WI38 (cell line): ENCODE results near the gene ZNG1A.
"Not testable (repeated sequence)": the region's sequence is repeated elsewhere in the genome, so short reads cannot be mapped to it uniquely, and the experiment has no call there.

ENCODE experiments used
- H3K4me3 ChIP-seq: 2 replicates; pipeline ENCODE4 v1.5.1; 2011; ENCODE audit warnings: low read depth, mild to moderate bottlenecking, control low read depth, low read length
- TF ChIP-seq, protein P1 (sequence below): IDR thresholded peaks from 2 replicates; pipeline ENCODE4 v1.5.1; 2012; ENCODE audit warnings: low read depth, mild to moderate bottlenecking, control low read depth, low read length

Gene ZNG1A

DNA sequence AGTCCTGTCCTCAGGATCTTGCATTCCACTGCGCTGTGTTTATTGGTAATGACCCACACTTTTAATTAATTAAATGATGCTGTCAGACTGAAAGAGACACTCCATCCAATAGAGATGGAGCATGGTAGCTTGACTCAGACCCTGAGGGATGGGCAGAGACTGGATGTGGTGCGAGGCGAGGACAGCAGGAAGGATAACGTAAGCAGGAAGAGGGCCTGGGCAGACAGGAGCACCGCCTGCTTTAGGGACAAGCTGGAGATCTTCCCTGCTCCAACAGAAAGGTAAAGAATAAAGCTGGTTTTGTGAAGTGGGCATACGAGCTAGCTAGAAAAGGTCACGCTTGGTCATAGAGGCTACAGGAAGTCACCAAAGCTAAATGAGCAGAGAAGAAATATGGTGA is 32.2 kb upstream of the ZNG1A start:
- TF ChIP-seq, protein P1, sequence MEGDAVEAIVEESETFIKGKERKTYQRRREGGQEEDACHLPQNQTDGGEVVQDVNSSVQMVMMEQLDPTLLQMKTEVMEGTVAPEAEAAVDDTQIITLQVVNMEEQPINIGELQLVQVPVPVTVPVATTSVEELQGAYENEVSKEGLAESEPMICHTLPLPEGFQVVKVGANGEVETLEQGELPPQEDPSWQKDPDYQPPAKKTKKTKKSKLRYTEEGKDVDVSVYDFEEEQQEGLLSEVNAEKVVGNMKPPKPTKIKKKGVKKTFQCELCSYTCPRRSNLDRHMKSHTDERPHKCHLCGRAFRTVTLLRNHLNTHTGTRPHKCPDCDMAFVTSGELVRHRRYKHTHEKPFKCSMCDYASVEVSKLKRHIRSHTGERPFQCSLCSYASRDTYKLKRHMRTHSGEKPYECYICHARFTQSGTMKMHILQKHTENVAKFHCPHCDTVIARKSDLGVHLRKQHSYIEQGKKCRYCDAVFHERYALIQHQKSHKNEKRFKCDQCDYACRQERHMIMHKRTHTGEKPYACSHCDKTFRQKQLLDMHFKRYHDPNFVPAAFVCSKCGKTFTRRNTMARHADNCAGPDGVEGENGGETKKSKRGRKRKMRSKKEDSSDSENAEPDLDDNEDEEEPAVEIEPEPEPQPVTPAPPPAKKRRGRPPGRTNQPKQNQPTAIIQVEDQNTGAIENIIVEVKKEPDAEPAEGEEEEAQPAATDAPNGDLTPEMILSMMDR: no peak

DNA sequence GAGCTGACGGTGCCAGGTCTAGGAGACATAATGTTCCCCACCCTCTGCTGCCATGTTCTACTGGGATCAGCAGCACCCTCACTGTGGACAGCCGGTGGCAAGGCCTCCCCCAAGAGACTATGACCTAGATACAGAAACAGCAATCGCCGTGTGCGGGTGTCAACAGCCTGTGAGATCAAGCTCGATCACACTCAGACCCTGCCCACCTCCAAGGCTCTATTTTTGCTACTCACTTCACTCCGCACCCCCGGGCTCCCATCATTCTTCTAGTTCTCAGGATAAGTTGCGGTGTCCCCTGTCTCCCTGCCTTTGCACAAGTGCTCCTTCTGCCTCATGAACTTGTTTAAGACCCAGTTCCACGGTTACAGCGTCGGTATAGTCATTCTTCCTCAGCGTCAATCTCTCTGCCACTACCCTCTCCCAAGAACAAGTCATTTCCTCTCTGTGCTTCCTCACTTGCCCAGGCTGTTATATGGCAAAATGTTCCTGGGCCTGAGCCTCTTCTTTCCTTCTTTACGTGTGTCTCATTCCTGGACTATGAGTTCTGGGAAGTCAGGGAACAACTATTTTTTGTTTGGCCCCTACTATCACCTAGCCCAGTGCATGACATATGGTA is 30.4 kb upstream of the ZNG1A start:
- TF ChIP-seq, protein P1: no peak
- H3K4me3 ChIP-seq: no peak overlapping the region

More for the DNA sequence above, 32.2 kb upstream of the ZNG1A start:
- no peak overlapping the region for H3K4me3 ChIP-seq

DNA sequence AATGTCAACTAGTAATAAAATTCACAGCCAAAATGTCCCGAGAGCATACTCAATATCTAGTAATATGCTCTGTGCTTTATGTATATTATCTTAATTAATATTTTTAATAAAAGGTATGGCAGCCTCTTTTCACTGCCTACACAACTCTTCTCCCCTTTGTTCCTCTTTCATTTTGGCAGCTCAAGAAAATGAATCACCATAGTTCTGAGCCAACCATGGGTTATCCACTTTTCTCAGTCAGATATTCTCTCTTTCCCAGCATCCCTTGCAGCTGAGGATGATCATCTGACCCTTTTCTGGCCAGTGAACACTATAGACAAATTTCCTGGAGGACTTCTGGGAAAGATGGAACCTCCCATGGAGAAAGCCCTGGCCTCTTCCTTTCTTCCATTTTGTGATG is 27.6 kb upstream of the ZNG1A start:
- H3K4me3 ChIP-seq: no peak overlapping the region
- TF ChIP-seq, protein P1: no peak

DNA sequence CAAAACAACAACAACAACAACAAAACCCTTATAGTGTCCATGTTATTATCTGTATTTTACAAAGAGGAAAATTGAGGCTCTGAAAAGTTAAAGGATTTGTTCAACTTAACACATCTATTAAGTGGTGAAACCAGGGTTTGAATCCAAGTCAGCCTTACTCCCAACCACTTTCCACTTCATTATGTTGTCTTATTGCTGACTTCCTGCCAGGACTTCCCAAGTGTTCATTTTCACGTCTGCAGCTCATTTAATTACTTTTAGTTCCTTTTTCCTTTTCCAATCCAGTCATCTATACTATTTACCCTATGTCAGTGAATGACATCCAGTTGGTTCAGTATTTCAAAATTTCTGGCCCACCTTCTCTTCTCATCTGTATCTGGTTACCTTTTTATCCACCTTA is 20.7 kb upstream of the ZNG1A start:
- not testable (repeated sequence) for H3K4me3 ChIP-seq

DNA sequence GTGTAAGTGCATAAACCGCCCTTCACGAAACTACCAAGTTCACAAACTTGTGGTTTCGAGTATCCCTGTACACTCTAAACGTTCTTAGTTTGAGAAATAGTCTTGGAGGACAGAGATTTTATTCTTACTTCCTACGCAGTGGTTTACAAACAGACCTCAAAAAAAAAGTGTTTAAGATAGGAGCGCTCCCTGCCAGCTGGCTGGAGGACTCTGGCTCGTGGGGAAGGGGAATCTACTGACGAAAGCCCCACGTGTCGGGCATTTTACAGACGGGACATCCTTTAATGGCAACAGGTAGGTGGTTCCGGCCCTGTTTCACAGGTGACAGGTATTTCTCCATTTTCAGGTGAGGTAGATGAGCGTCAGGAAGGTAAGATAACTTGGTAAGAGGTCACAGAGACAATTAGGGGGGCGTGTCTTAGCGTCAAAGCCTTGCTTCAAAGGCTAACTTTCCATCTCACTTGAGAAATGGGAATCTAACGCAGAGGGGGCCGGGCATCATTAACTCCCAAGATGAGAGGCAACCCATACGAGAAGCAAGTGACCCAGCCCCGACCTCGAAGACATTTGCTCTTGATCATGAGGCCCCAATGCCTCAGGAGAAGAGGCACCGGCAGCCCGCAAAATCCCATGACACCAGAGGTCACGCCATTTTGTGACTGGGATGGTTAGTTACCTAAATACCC is 573 bp downstream of the ZNG1A start:
- peak overlapping the region; percentile 42; the same call in 1 of the 2 replicates for H3K4me3 ChIP-seq

DNA sequence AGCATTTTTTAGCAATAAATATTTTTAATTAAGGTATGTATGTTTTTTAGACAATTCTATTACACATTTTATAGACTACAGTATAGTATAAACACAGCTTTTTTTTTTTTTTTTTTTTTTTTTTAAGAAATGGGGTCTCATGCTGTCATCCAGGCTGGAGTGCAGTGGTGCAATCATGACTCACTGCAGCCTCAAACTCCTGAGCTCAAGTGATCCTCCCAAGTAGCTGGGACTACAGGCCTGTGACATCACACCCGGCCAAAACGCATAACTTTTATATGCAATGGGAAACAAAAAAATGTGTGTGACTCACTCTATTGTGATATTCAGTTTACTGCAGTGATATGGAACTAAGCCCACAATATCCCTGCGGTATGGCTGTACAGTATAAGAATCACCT is 9.1 kb downstream of the ZNG1A start:
- H3K4me3 ChIP-seq: not testable (repeated sequence)

DNA sequence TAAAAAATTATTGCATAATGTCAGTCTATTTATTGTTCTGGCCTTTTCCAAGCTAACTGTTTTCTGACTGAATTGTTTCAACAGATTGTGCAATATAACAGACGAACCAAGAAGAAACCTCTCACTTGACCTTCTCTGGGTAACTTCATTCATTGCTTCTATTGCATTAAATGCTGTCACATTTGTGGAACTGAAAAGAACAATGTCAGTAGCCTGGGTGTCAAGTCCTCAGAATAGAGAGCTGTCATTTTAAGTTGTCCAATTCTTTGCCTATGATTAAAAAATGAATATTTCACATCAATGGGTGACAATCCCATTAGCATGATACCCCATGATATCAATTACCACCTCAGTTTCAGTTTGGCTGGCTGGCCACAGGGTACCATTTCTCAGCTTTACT is 19.0 kb downstream of the ZNG1A start:
- not testable (repeated sequence) for H3K4me3 ChIP-seq

DNA sequence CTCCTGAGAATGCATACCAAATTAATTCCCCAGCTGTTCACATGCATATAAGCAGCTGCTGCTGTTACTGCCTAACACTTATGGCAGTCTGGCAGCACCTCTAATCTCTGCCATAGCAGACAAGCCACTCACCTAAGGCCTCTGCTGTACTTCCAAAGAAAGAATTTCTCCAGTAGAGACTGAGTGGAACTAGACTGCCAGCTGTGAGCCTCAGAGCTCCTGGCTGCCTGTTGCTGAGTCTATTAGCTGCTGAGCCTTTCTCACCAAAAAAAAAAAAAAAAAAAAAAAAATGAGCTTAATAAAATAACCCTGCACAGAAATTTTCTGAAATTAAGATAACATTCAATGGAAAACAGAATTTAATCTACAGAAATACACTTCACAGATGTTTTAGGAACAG is 27.7 kb downstream of the ZNG1A start:
- H3K4me3 ChIP-seq: not testable (repeated sequence)

DNA sequence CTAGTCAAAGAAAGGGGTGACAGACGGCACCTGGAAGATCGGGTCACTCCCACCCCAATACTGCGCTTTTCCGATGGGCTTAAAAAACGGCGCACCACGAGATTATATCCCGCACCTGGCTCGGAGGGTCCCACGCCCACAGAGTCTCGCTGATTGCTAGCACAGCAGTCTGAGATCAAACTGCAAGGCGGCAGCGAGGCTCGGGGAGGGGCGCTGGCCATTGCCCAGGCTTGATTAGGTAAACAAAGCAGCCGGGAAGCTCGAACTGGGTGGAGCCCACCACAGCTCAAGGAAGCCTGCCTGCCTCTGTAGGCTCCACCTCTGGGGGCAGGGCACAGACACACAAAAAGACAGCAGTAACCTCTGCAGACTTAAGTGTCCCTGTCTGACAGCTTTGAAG is 39.0 kb downstream of the ZNG1A start:
- not testable (repeated sequence) for H3K4me3 ChIP-seq

DNA sequence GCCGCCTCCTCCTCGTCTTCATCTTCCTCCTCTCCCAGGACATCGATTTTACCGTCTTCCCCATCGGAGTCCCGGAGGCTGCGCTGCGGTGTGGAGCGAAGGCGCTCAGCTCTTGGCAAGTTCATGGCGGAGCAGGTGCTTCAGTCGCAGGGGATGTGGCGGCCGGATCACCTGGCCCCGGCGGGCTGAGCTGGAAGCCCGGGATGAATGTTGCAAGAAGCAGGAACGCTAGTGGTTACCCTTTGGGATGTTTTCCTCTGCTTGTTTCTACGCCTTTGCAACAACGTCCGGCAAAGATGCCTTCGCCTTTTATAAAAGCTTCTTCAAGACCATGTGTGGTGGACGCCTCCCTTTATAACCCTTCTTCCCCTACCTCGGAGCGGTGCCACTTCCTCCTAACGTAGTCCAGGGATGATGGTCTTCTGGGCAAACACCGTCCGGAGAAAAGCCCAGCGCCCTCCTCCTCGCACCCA is 60.8 kb downstream of the ZNG1A start, which contains the start of gene FOXD4:
Gene FOXD4 (minus strand): TSS at position 423 of the 473 bp plus-strand sequence. CDS start 298 bp downstream, at position 125.
- not testable (repeated sequence) for H3K4me3 ChIP-seq

DNA sequence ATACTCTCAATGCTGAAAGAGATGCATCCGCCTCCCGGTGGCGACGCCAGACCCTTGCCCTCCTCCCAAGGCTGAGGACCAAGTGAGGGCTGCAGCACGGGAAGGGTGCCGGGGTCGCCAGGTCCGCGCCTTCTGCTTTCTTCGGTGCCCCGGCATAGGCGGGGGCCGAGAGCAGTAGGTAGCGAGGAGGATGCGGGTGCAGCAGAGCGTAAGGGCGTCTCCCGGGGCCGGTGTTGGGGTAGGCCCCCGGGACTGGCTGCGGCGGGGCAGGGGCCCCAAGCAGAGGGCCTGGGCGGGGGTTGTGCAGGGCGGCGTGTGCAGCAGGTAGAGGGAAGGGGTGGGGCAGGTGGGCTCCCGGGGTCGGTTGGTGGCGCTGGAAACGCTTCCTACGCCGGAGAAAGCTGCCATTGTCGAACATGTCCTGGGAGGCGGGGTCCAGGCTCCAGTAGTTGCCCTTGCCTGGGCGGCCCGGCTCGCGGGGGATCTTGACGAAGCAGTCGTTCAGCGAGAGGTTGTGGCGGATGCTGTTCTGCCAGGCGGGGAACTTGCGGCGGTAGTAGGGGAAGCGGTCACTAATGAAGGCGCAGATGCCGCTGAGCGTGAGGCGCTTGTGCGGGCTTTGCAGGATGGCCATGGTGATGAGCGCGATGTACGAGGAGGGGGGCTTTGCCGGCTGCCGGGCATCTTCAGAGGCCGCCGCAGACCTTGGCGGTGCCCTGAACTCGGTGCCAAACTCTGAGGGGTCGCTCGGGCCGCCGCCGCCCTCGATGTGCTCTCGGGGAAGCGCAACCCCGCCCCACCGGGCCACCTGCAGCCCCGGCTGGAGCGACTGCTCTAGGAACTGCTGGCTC is 61.5 kb downstream of the ZNG1A start:
- H3K4me3 ChIP-seq: not testable (repeated sequence)

DNA sequence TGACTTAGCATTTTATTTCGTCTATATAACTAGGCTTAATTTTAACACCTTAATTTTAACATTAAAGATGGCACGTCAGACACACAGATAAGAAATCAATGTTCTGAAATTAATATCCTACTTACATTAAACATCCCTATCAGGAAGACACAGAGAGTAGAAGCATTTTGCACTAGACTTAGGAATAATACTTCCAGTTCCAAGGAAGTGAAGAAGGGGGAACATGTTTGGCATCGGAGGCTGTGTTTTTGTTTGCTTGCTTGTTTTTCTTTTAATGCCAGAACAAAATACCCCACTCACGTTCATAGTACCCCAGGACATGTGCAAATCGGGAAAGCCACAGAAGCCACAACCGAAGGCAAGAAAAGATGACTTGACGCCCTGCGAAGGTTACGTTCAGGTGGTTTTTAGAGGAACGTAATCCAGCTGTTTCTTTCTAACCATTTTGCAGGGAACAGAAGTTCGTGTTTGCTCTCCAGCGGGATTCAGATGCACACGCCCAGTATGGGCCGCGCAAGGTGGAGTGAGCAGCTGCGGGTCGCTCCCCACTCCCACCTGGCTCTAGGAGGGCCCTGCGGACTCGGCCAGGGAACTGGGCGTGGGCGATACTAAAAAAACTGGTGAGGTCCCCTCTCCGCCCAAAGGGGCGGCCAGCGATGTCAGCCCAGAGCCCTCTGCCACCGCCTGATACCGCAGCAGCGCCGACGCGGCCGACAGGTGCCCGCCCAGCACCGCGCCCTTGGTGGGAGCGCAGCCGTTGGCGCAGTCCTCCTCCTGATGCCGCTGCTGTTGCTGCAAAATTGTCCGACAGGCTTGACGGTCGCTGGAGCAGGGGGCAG is 62.4 kb downstream of the ZNG1A start:
- H3K4me3 ChIP-seq: not testable (repeated sequence)

DNA sequence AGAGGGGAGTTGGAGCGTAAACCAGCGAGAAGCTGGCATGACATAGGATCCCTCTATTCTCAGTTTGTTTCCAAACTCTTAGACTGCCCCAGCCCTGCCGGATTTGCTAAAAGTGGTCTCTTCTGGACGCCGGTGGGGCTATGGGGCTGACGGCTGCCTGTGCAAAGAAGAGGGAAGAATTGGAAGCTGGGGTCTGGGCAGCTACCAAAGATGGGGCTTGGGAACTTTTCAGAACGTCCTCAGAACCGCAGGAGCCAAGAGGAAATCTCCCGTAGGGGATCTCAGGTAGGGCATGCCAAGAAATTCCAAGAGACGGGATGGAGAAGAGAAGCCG is 63.8 kb downstream of the ZNG1A start:
- H3K4me3 ChIP-seq: not testable (repeated sequence)

DNA sequence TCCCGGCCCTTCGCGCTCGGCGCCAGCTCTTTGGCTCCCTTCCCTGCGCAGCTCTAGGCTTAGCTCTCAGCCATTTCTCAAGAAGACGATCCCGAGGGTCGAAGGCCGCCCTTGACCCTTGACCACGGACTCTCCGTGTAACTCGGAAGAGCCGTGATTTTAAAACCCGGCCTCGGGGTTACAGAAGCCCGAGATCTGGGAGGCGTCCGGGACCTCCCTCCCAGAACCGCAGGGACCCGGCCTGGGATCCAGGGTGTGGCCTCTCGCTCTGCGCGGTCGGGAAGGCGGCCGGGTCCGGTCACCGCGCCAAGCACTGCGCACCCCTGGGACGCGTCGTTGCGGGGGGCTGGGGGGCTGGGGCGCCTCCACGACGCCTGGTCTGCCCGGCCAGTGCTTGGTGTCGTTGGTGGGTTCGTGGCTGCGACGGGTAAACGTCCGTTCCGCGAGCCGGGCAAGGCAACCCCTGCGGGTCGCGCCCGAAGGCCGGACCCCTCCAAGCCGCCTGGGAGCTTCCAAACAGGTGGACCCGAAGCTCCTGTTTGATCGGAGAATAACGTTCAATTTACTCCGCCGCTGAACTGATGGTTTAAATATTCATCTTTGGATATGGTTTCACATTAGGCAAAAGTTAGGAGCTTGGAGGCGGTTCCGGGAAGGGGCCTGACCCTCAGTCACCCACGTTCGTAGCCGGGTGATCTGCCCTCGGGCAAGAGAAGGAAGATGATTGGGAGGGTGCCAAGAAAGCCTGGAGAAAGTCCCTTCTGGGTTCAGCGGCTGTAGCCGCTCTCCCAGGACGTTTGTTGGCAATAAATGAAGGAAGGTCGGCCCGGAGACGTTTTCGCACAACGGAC is 64.4 kb downstream of the ZNG1A start:
- H3K4me3 ChIP-seq: peak overlapping the region; percentile 37
